ENCODE results near the gene SLCO2A1. TPM values are rescaled to one million over a fixed set of nuclear protein-coding genes. Genes with fewer than 3 reads are reported as not detected.

SLCO2A1 gene
- total RNA-seq, 6 donors from 2014 or later: 56.2 to 308 (median 133) TPM

GRCh38 chr3:133887074-133887802 is 142.5 kb downstream of the SLCO2A1 start:
- no peak overlapping the region for H3K4me3 ChIP-seq
- H3K36me3 ChIP-seq: no peaks in the 10 kb centered on the region
- TF ChIP-seq POLR2AphosphoS5 (IDR thresholded peaks at IDR 0.05) (no peak), POLR2A (IDR thresholded peaks at IDR 0.05) (no peak), EP300 (IDR thresholded peaks at IDR 0.05) (no peak), CTCF (IDR thresholded peaks at IDR 0.05) (no peak)
- no peak overlapping the region for H3K27ac ChIP-seq
- no peak for DNase-seq
- H3K27me3 ChIP-seq: no peaks in the 10 kb centered on the region
- ATAC-seq (ENCODE audit: low FRiP score in 2 of 2): no peak
- H3K4me1 ChIP-seq: no peaks in the 10 kb centered on the region
- 71 to 87% methylated on average over 2 to 4 of the region's 4 CpGs for WGBS, 2 donors
- H3K9me3 ChIP-seq: no peaks in the 10 kb centered on the region

DNA sequence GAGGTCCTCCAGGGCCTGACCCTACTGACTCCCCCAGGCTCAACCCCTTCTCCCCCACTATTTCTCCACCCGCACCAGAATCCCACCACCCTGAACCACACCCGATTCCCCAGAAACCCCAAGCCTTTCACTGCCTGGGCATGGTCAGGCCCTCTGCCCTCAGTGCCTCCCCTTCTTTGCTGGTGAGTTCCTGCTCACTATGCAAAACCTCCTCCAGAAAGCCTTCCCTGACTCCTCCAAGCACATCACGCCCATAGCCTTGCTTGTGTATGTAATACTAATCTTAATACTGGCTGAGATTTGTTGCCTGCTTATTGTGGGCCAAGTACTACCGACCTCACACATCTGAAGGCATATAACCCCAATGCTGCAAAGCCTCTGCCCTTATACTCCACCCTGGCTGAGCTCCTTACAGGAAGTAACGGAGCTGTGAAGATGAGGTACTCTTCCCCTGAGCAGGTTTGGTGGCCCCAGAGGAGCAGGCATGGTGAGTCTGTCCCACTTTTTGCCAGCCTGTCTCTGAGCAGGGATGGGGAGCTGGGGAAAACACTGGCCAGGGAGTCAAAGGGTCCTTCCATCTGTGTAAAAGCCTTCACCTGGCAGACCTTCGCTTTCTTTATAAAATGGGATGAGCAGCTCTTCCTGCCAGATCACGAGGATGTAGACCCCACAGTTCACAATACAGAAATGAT is 143.5 kb downstream of the SLCO2A1 start:
- TF ChIP-seq EP300 (IDR thresholded peaks at IDR 0.05) (no peak), POLR2A (IDR thresholded peaks at IDR 0.05) (no peak), POLR2AphosphoS5 (IDR thresholded peaks at IDR 0.05) (no peak), CTCF (IDR thresholded peaks at IDR 0.05) (no peak)
- Histone ChIP-seq H3K27me3 (no peaks in the 10 kb centered on the region), H3K9me3 (no peaks in the 10 kb centered on the region), H3K4me1 (no peaks in the 10 kb centered on the region), H3K27ac (no peak overlapping the region), H3K36me3 (no peaks in the 10 kb centered on the region), H3K4me3 (no peak overlapping the region)
- 92 to 93% methylated on average over 6 to 7 of the region's 7 CpGs for WGBS, 2 donors
- DNase-seq: no peak
- ATAC-seq (ENCODE audit: low FRiP score in 2 of 2): no peak

- H3K36me3 ChIP-seq: no peaks in the 10 kb centered on the region
- H3K9me3 ChIP-seq: no peaks in the 10 kb centered on the region
- H3K27me3 ChIP-seq: no peaks in the 10 kb centered on the region
- TF ChIP-seq EP300 (IDR thresholded peaks at IDR 0.05) (no peak), CTCF (IDR thresholded peaks at IDR 0.05) (no peak), POLR2A (IDR thresholded peaks at IDR 0.05) (no peak), POLR2AphosphoS5 (IDR thresholded peaks at IDR 0.05) (no peak)
- no peaks in the 10 kb centered on the region for H3K4me1 ChIP-seq
- H3K4me3 ChIP-seq: no peak overlapping the region
- 83 to 85% methylated on average over 9 to 11 of the region's 11 CpGs for WGBS, 2 donors
- DNase-seq (no peak), ATAC-seq (ENCODE audit: low FRiP score in 2 of 2) (no peak)
- H3K27ac ChIP-seq: no peak overlapping the region
Measured at GRCh38 chr3:133884887-133885711, 144.6 kb downstream of the SLCO2A1 start.

- ATAC-seq (ENCODE audit: low FRiP score in 2 of 2) (no peak), DNase-seq (no peak)
- Histone ChIP-seq H3K27me3 (no peaks in the 10 kb centered on the region), H3K4me3 (no peak overlapping the region), H3K4me1 (no peaks in the 10 kb centered on the region), H3K9me3 (no peaks in the 10 kb centered on the region), H3K36me3 (no peaks in the 10 kb centered on the region), H3K27ac (no peak overlapping the region)
- WGBS, 2 donors: 66 to 75% methylated on average over 6 of the region's 6 CpGs
- TF ChIP-seq CTCF (IDR thresholded peaks at IDR 0.05): no peak
- no peak for TF ChIP-seq POLR2A (IDR thresholded peaks at IDR 0.05)
- TF ChIP-seq EP300 (IDR thresholded peaks at IDR 0.05): no peak
- no peak for TF ChIP-seq POLR2AphosphoS5 (IDR thresholded peaks at IDR 0.05)
Measured at GRCh38 chr3:133884054-133884886, 145.5 kb downstream of the SLCO2A1 start.
